HG02642 (cell line): Measurements from ENCODE around the gene TNKS1BP1.
"Not testable (repeated sequence)": the region's sequence is repeated elsewhere in the genome, so short reads cannot be mapped to it uniquely, and the experiment has no call there.

Source experiments
- ATAC-seq: cut with Tn5 transposase; IDR thresholded peaks from one replicate; pipeline ENCODE4 v1.9.1; 2021; ENCODE audit warnings: mild to moderate bottlenecking; ENCODE audit not compliant: unreplicated experiment, poor library complexity

TNKS1BP1 gene

GRCh38 chr11:57301711-57302423 lies 22.9 kb downstream of the TNKS1BP1 start:
- ATAC-seq: no peak

GRCh38 chr11:57300785-57301184 lies 24.0 kb downstream of the TNKS1BP1 start:
- ATAC-seq: no peak

GRCh38 chr11:57299150-57299737 lies 25.5 kb downstream of the TNKS1BP1 start:
- no peak for ATAC-seq

- ATAC-seq: no peak
These were observed 27.5 kb downstream of the TNKS1BP1 start for GRCh38 chr11:57297221-57297620.

- ATAC-seq: not testable (repeated sequence)
These were observed 28.5 kb downstream of the TNKS1BP1 start for GRCh38 chr11:57296205-57296604.

GRCh38 chr11:57294225-57295131 lies 30.3 kb downstream of the TNKS1BP1 start:
- ATAC-seq: no peak

- no peak for ATAC-seq
These were observed 34.5 kb downstream of the TNKS1BP1 start for GRCh38 chr11:57290288-57290687.

GRCh38 chr11:57288771-57289579 lies 35.8 kb downstream of the TNKS1BP1 start:
- no peak for ATAC-seq

- ATAC-seq: no peak
These were observed 36.9 kb downstream of the TNKS1BP1 start for GRCh38 chr11:57287884-57288283.

- no peak for ATAC-seq
These were observed 41.3 kb downstream of the TNKS1BP1 start for GRCh38 chr11:57283231-57283990.

GRCh38 chr11:57281546-57281945 lies 43.2 kb downstream of the TNKS1BP1 start:
- not testable (repeated sequence) for ATAC-seq

GRCh38 chr11:57279116-57279515 lies 45.6 kb downstream of the TNKS1BP1 start:
- no peak for ATAC-seq

- ATAC-seq: no peak
These were observed 46.0 kb downstream of the TNKS1BP1 start for GRCh38 chr11:57278721-57279095.

- peak; percentile 85 for ATAC-seq
These were observed 46.7 kb downstream of the TNKS1BP1 start for GRCh38 chr11:57277845-57278720.

GRCh38 chr11:57276971-57277675 lies 47.6 kb downstream of the TNKS1BP1 start:
- ATAC-seq: no peak

GRCh38 chr11:57276169-57276970 lies 48.4 kb downstream of the TNKS1BP1 start:
- ATAC-seq: no peak

- ATAC-seq: no peak
These were observed 49.2 kb downstream of the TNKS1BP1 start for GRCh38 chr11:57275582-57275981.
